LNCaP clone FGC (cell line): ENCODE results near the gene ZCCHC24.

Experiments
- DNase-seq: peaks from one replicate; pipeline ENCODE4 v3.0.0-alpha.2; 2011; ENCODE audit warnings: low read depth
- H3K4me3 ChIP-seq: 2 replicates; pipeline ENCODE4 v1.5.1; 2011; ENCODE audit warnings: mild to moderate bottlenecking, low read depth, low read length, control low read depth
- CTCF ChIP-seq: IDR thresholded peaks from 2 replicates; pipeline ENCODE4 v1.5.1; 2012; ENCODE audit warnings: mild to moderate bottlenecking; ENCODE audit not compliant: control insufficient read depth, insufficient read depth; ENCODE audit errors: extremely low read depth

The ZCCHC24 gene

GRCh38 chr10:79468015-79468560, 22.7 kb upstream of the ZCCHC24 start:
- no peak for TF ChIP-seq CTCF
- no peak overlapping the region for H3K4me3 ChIP-seq
- no peak for DNase-seq

DNA sequence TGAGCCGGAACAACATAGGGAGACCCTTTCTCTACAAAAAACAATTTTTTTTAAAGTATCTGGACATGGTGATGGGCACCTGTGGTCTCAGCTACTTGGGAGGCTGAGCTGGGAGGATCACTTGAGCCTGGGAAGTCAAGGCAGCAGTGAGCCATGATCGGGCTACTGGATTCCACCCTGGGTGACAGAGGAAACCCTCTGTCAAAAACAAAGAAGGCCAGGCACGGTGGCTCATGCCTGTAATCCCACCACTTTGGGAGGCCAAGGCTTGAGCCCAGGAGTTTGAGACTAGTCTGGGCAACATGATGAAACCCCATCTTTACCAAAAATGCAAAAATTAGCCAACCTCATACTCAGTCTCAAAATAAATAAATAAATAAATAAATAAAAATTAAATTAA, 19.9 kb upstream of the ZCCHC24 start:
- TF ChIP-seq CTCF, result no peak
- DNase-seq, result no peak

GRCh38 chr10:79463578-79464496, 18.4 kb upstream of the ZCCHC24 start:
- H3K4me3 ChIP-seq, result no peak overlapping the region
- TF ChIP-seq CTCF, result no peak
- DNase-seq, result no peak

More for the DNA sequence above, 19.9 kb upstream of the ZCCHC24 start:
- H3K4me3 ChIP-seq, result no peak overlapping the region

DNA sequence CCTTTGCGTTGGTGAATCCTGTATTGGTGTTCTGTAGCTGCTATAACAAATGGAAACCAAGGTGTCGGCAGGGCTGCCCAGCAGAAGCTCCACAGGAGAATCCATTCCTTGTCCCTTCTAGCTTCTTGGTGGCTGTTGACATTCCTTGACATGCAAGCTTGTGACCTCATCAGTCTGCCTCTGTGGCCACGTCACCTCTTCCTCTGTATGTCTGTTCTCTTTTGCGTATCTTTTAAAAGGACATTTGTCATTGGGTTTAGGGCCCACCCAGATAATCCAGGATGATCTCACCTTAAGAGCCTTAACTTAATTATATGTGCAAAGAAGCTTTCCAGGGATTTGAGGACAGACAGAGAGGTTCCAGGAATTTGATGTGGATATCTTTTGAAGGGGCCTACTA, 15.3 kb upstream of the ZCCHC24 start:
- no peak for DNase-seq
- no peak for TF ChIP-seq CTCF
- no peak overlapping the region for H3K4me3 ChIP-seq

DNA sequence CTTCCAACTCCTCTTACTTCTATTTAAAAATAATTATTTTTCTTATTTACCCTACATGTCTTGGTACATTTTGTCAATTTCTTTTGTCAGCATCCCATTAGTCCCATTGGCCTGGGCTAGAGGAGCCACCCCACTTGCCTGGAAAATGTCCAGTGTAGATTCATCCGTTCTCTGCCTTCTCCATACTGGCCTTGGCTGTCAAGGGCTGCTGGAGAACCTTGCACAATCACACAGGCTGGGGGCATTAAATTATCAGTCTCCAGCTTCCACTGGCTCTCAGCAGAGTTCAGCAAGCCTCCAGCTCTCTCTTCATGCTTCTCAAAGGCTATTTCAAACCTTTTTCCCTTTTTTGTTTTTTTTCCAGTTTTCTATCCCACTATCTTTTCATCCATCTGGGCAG, 13.8 kb upstream of the ZCCHC24 start:
- H3K4me3 ChIP-seq, result no peak overlapping the region
- DNase-seq, result no peak
- TF ChIP-seq CTCF, result no peak

DNA sequence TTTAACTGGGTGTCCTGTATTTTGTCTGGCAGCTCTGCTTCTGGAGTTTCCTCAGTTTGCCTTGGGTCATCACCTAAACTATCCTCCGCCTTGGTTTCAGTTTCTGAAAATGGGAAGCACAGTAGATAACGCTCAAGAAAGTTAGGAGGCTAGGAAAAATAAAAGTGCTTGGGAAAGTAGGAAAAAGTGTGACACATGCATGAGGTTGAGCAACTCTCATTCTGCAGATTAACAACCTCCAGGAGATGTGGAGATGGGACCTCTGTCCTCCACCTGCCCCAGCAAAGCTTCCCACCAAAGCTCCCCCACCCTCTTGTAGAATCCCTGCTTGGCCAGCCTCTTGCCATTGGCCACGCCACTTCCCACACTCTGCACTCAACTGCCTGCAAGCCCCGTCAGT, 13.1 kb upstream of the ZCCHC24 start:
- no peak for TF ChIP-seq CTCF
- no peak for DNase-seq
- H3K4me3 ChIP-seq, result no peak overlapping the region
